ENCODE measurements around the gene TNFAIP2. TPM values are rescaled to one million over a fixed set of nuclear protein-coding genes. Genes with fewer than 3 reads are reported as not detected.

Gene TNFAIP2
- total RNA-seq, 1 experiment from 2014 or later: not detected

GRCh38 chr14:103126873-103127304 is 3.6 kb downstream of the TNFAIP2 start:
- Histone ChIP-seq H3K9me3 (ENCODE audit: low read length) (no peaks in the 10 kb centered on the region), H3K27ac (ENCODE audit: low read length) (no peak overlapping the region), H3K4me2 (ENCODE audit: low read depth, low read length, poor library complexity, severe bottlenecking) (no peak overlapping the region), H3K9ac (ENCODE audit: low read length) (no peak overlapping the region), H3K27me3 (ENCODE audit: low read length) (no peaks in the 10 kb centered on the region), H3K36me3 (ENCODE audit: insufficient read depth, low read length) (no peaks in the 10 kb centered on the region), H2AFZ (ENCODE audit: low read length) (no peak overlapping the region), H3K4me3 (ENCODE audit: low read length) (no peak overlapping the region), H4K20me1 (ENCODE audit: insufficient read depth, low read depth, low read length) (peaks cover 16% of the 10 kb centered on the region; the same call in 1 of the 2 replicates), H3K4me1 (ENCODE audit: low read length) (peaks cover 16% of the 10 kb centered on the region), H3K9me2 (replicated peaks; ENCODE audit: insufficient read depth, low read length) (no peaks in the 10 kb centered on the region), H3K79me2 (ENCODE audit: low read length) (no peaks in the 10 kb centered on the region)
- no peak for DNase-seq

GRCh38 chr14:103127356-103127755 is 4.1 kb downstream of the TNFAIP2 start:
- H2AFZ ChIP-seq (ENCODE audit: low read length): no peak overlapping the region
- H3K9me2 ChIP-seq (replicated peaks; ENCODE audit: insufficient read depth, low read length): no peaks in the 10 kb centered on the region
- peaks cover 11% of the 10 kb centered on the region for H3K4me1 ChIP-seq (ENCODE audit: low read length)
- H3K27ac ChIP-seq (ENCODE audit: low read length): no peak overlapping the region
- H3K4me3 ChIP-seq (ENCODE audit: low read length): no peak overlapping the region
- no peaks in the 10 kb centered on the region for H3K27me3 ChIP-seq (ENCODE audit: low read length)
- no peak for DNase-seq
- H3K36me3 ChIP-seq (ENCODE audit: insufficient read depth, low read length): no peaks in the 10 kb centered on the region
- no peak overlapping the region for H3K4me2 ChIP-seq (ENCODE audit: low read depth, low read length, poor library complexity, severe bottlenecking)
- no peak overlapping the region for H3K9ac ChIP-seq (ENCODE audit: low read length)
- no peaks in the 10 kb centered on the region for H3K9me3 ChIP-seq (ENCODE audit: low read length)
- H3K79me2 ChIP-seq (ENCODE audit: low read length): no peaks in the 10 kb centered on the region
- H4K20me1 ChIP-seq (ENCODE audit: insufficient read depth, low read depth, low read length): peaks cover 15% of the 10 kb centered on the region; the same call in 1 of the 2 replicates

GRCh38 chr14:103127861-103128598 is 4.8 kb downstream of the TNFAIP2 start:
- peaks cover 4% of the 10 kb centered on the region for H3K4me1 ChIP-seq (ENCODE audit: low read length)
- H3K27me3 ChIP-seq (ENCODE audit: low read length): no peaks in the 10 kb centered on the region
- DNase-seq: no peak
- H3K4me3 ChIP-seq (ENCODE audit: low read length): no peak overlapping the region
- H3K9me3 ChIP-seq (ENCODE audit: low read length): no peaks in the 10 kb centered on the region
- H3K27ac ChIP-seq (ENCODE audit: low read length): no peak overlapping the region
- no peak overlapping the region for H3K4me2 ChIP-seq (ENCODE audit: low read depth, low read length, poor library complexity, severe bottlenecking)
- H3K36me3 ChIP-seq (ENCODE audit: insufficient read depth, low read length): no peaks in the 10 kb centered on the region
- H3K9me2 ChIP-seq (replicated peaks; ENCODE audit: insufficient read depth, low read length): no peaks in the 10 kb centered on the region
- peaks cover 11% of the 10 kb centered on the region; the same call in 1 of the 2 replicates for H4K20me1 ChIP-seq (ENCODE audit: insufficient read depth, low read depth, low read length)
- H2AFZ ChIP-seq (ENCODE audit: low read length): no peak overlapping the region
- H3K79me2 ChIP-seq (ENCODE audit: low read length): no peaks in the 10 kb centered on the region
- no peak overlapping the region for H3K9ac ChIP-seq (ENCODE audit: low read length)

GRCh38 chr14:103128631-103129300 is 5.5 kb downstream of the TNFAIP2 start:
- DNase-seq: no peak
- Histone ChIP-seq H3K4me2 (ENCODE audit: low read depth, low read length, poor library complexity, severe bottlenecking) (no peak overlapping the region), H3K79me2 (ENCODE audit: low read length) (no peaks in the 10 kb centered on the region), H3K9me3 (ENCODE audit: low read length) (no peaks in the 10 kb centered on the region), H3K27ac (ENCODE audit: low read length) (no peak overlapping the region), H3K4me1 (ENCODE audit: low read length) (no peaks in the 10 kb centered on the region), H3K4me3 (ENCODE audit: low read length) (no peak overlapping the region), H3K9ac (ENCODE audit: low read length) (no peak overlapping the region), H3K36me3 (ENCODE audit: insufficient read depth, low read length) (no peaks in the 10 kb centered on the region), H3K27me3 (ENCODE audit: low read length) (no peaks in the 10 kb centered on the region), H2AFZ (ENCODE audit: low read length) (no peak overlapping the region), H3K9me2 (replicated peaks; ENCODE audit: insufficient read depth, low read length) (no peaks in the 10 kb centered on the region), H4K20me1 (ENCODE audit: insufficient read depth, low read depth, low read length) (peaks cover 11% of the 10 kb centered on the region; the same call in 1 of the 2 replicates)

GRCh38 chr14:103129301-103130016 is 6.2 kb downstream of the TNFAIP2 start:
- Histone ChIP-seq H3K36me3 (ENCODE audit: insufficient read depth, low read length) (no peaks in the 10 kb centered on the region), H3K79me2 (ENCODE audit: low read length) (no peaks in the 10 kb centered on the region), H3K27me3 (ENCODE audit: low read length) (no peaks in the 10 kb centered on the region), H2AFZ (ENCODE audit: low read length) (no peak overlapping the region), H3K9ac (ENCODE audit: low read length) (no peak overlapping the region), H3K9me2 (replicated peaks; ENCODE audit: insufficient read depth, low read length) (no peaks in the 10 kb centered on the region), H3K4me2 (ENCODE audit: low read depth, low read length, poor library complexity, severe bottlenecking) (no peak overlapping the region), H3K27ac (ENCODE audit: low read length) (no peak overlapping the region), H3K9me3 (ENCODE audit: low read length) (no peaks in the 10 kb centered on the region), H3K4me1 (ENCODE audit: low read length) (no peaks in the 10 kb centered on the region), H4K20me1 (ENCODE audit: insufficient read depth, low read depth, low read length) (peaks cover 11% of the 10 kb centered on the region; the same call in 1 of the 2 replicates), H3K4me3 (ENCODE audit: low read length) (no peak overlapping the region)
- DNase-seq: no peak

- Histone ChIP-seq H3K9ac (ENCODE audit: low read length) (no peak overlapping the region), H3K79me2 (ENCODE audit: low read length) (no peaks in the 10 kb centered on the region), H3K9me2 (replicated peaks; ENCODE audit: insufficient read depth, low read length) (no peaks in the 10 kb centered on the region), H3K27ac (ENCODE audit: low read length) (no peak overlapping the region), H2AFZ (ENCODE audit: low read length) (no peak overlapping the region), H3K4me2 (ENCODE audit: low read depth, low read length, poor library complexity, severe bottlenecking) (no peak overlapping the region), H4K20me1 (ENCODE audit: insufficient read depth, low read depth, low read length) (peaks cover 9% of the 10 kb centered on the region; the same call in 1 of the 2 replicates), H3K36me3 (ENCODE audit: insufficient read depth, low read length) (no peaks in the 10 kb centered on the region), H3K9me3 (ENCODE audit: low read length) (no peaks in the 10 kb centered on the region), H3K27me3 (ENCODE audit: low read length) (no peaks in the 10 kb centered on the region), H3K4me3 (ENCODE audit: low read length) (no peak overlapping the region), H3K4me1 (ENCODE audit: low read length) (no peaks in the 10 kb centered on the region)
- no peak for DNase-seq
These were observed 6.9 kb downstream of the TNFAIP2 start for GRCh38 chr14:103130017-103130764.

- no peak overlapping the region for H3K4me2 ChIP-seq (ENCODE audit: low read depth, low read length, poor library complexity, severe bottlenecking)
- H3K36me3 ChIP-seq (ENCODE audit: insufficient read depth, low read length): no peaks in the 10 kb centered on the region
- H3K4me1 ChIP-seq (ENCODE audit: low read length): no peaks in the 10 kb centered on the region
- H3K9me2 ChIP-seq (replicated peaks; ENCODE audit: insufficient read depth, low read length): no peaks in the 10 kb centered on the region
- no peak overlapping the region for H3K27ac ChIP-seq (ENCODE audit: low read length)
- H3K79me2 ChIP-seq (ENCODE audit: low read length): no peaks in the 10 kb centered on the region
- no peak overlapping the region for H3K9ac ChIP-seq (ENCODE audit: low read length)
- H3K4me3 ChIP-seq (ENCODE audit: low read length): no peak overlapping the region
- DNase-seq: no peak
- no peaks in the 10 kb centered on the region for H3K9me3 ChIP-seq (ENCODE audit: low read length)
- H2AFZ ChIP-seq (ENCODE audit: low read length): no peak overlapping the region
- H4K20me1 ChIP-seq (ENCODE audit: insufficient read depth, low read depth, low read length): peaks cover 5% of the 10 kb centered on the region; the same call in 1 of the 2 replicates
- H3K27me3 ChIP-seq (ENCODE audit: low read length): no peaks in the 10 kb centered on the region
These were observed 7.7 kb downstream of the TNFAIP2 start for GRCh38 chr14:103130965-103131364.

Data from Karpas-422 (cell line).